ENCODE measurements around the gene MPLKIP.
"Not testable (repeated sequence)": the region's sequence is repeated elsewhere in the genome, so short reads cannot be mapped to it uniquely, and the experiment has no call there.

Gene MPLKIP

GRCh38 chr7:40134428-40135316 is at the start of gene MPLKIP, which contains the start of gene SUGCT:
Gene MPLKIP (minus strand): TSS chr7:40134622. CDS start chr7:40134567, 55 bp downstream.
Gene SUGCT (plus strand): TSS chr7:40135005.
- no peak for FAIRE-seq

GRCh38 chr7:40182452-40182851 is 48.0 kb upstream of the MPLKIP start:
- FAIRE-seq = no peak

GRCh38 chr7:40177071-40177470 is 42.6 kb upstream of the MPLKIP start:
- FAIRE-seq = no peak

- FAIRE-seq = no peak
Measured at GRCh38 chr7:40175725-40176510, 41.5 kb upstream of the MPLKIP start.

- not testable (repeated sequence) for FAIRE-seq
Measured at GRCh38 chr7:40175256-40175655, 40.8 kb upstream of the MPLKIP start.

- not testable (repeated sequence) for FAIRE-seq
Measured at GRCh38 chr7:40173121-40173520, 38.7 kb upstream of the MPLKIP start.

- FAIRE-seq = not testable (repeated sequence)
Measured at GRCh38 chr7:40168266-40168665, 33.8 kb upstream of the MPLKIP start.

GRCh38 chr7:40167291-40167690 is 32.9 kb upstream of the MPLKIP start:
- no peak for FAIRE-seq

- no peak for FAIRE-seq
Measured at GRCh38 chr7:40165216-40165615, 30.8 kb upstream of the MPLKIP start.

GRCh38 chr7:40162516-40162915 is 28.1 kb upstream of the MPLKIP start:
- no peak for FAIRE-seq

- FAIRE-seq = no peak
Measured at GRCh38 chr7:40156988-40157387, 22.6 kb upstream of the MPLKIP start.

- FAIRE-seq = no peak
Measured at GRCh38 chr7:40151504-40151903, 17.1 kb upstream of the MPLKIP start.

GRCh38 chr7:40148671-40149070 is 14.2 kb upstream of the MPLKIP start:
- FAIRE-seq = no peak

GRCh38 chr7:40148247-40148580 is 13.8 kb upstream of the MPLKIP start:
- not testable (repeated sequence) for FAIRE-seq

GRCh38 chr7:40147371-40148246 is 13.2 kb upstream of the MPLKIP start:
- no peak for FAIRE-seq

- not testable (repeated sequence) for FAIRE-seq
Measured at GRCh38 chr7:40145596-40146130, 11.2 kb upstream of the MPLKIP start.

- FAIRE-seq = not testable (repeated sequence)
Measured at GRCh38 chr7:40141916-40142315, 7.5 kb upstream of the MPLKIP start.

GRCh38 chr7:40139891-40140290 is 5.5 kb upstream of the MPLKIP start:
- FAIRE-seq = not testable (repeated sequence)

- no peak for FAIRE-seq
Measured at GRCh38 chr7:40138973-40139372, 4.6 kb upstream of the MPLKIP start.

- no peak for FAIRE-seq
Measured at GRCh38 chr7:40137563-40137962, 3.1 kb upstream of the MPLKIP start.

- no peak for FAIRE-seq
Measured at GRCh38 chr7:40135317-40135610, 842 bp upstream of the MPLKIP start.

GRCh38 chr7:40133561-40134427 is 628 bp downstream of the MPLKIP start:
- no peak for FAIRE-seq
